PC-3 (cell line): Measurements from ENCODE around the gene GLYATL1B. TPM values are rescaled to one million over a fixed set of nuclear protein-coding genes. Genes with fewer than 3 reads are reported as not detected.

ENCODE experiments used
- ATAC-seq: fragments of 200-7000 bp; cut with Tn5 transposase; 2 replicates; pipeline ENCODE4 v1.9.1; 2020; ENCODE audit warnings: mild to moderate bottlenecking, moderate library complexity
- BruUV-seq: library from RNA; stranded (reverse); fragments of 400-500 nt; replicated peaks from 2 replicates; lab custom pipeline; 2021; lab: Mats Ljungman, UMichigan
- CTCF ChIA-PET: fragments of 300-600 bp; sonication (Branson Sonifier 250); formaldehyde crosslinking; loops from one replicate; lab custom pipeline; 2022; ENCODE audit warnings: antibody characterized with exemption; lab: Charles Lee
- POLR2A ChIA-PET: fragments of 300-600 bp; sonication (Branson Sonifier 250); formaldehyde crosslinking; loops from one replicate; lab custom pipeline; 2022; ENCODE audit warnings: antibody characterized with exemption; ENCODE audit not compliant: unreplicated experiment; lab: Charles Lee
- DNase-seq: peaks from one replicate; pipeline ENCODE4 v3.0.0-alpha.2; 2015
- H2AFZ ChIP-seq: fragments of 300-600 bp; sonication (generic); 2 replicates; pipeline ENCODE4 v1.6.0; 2016; ENCODE audit warnings: antibody characterized with exemption, low read length
- H3F3A ChIP-seq: fragments of 300-600 bp; sonication (generic); one replicate; pipeline ENCODE4 v1.6.0; 2017; ENCODE audit warnings: antibody characterized with exemption, low read length, control low read depth, mild to moderate bottlenecking; ENCODE audit not compliant: unreplicated experiment
- H3K27ac ChIP-seq: fragments of 300-600 bp; sonication (generic); 2 replicates; pipeline ENCODE4 v1.5.1; 2016; ENCODE audit warnings: mild to moderate bottlenecking, low read length
- H3K27me3 ChIP-seq: fragments of 300-600 bp; sonication (generic); 2 replicates; pipeline ENCODE4 v1.6.1; 2016; ENCODE audit warnings: low read length, mixed read lengths
- H3K36me3 ChIP-seq: fragments of 300-600 bp; sonication (generic); 2 replicates; pipeline ENCODE4 v1.6.1; 2016; ENCODE audit warnings: low read depth, mixed run types, low read length, mixed read lengths
- H3K4me1 ChIP-seq: fragments of 300-600 bp; sonication (generic); 2 replicates; pipeline ENCODE4 v1.5.1; 2016; ENCODE audit warnings: low read length; ENCODE audit not compliant: insufficient read depth
- H3K4me2 ChIP-seq: fragments of 300-600 bp; sonication (generic); 2 replicates; pipeline ENCODE4 v1.6.0; 2016; ENCODE audit warnings: low read length
- H3K4me3 ChIP-seq: fragments of 300-600 bp; sonication (generic); 2 replicates; pipeline ENCODE4 v1.5.1; 2016; ENCODE audit warnings: mild to moderate bottlenecking, low read length, mixed read lengths
- H3K79me2 ChIP-seq: fragments of 300-600 bp; sonication (generic); 2 replicates; pipeline ENCODE4 v1.6.1; 2017; ENCODE audit warnings: low read length, mixed read lengths
- H3K9ac ChIP-seq: fragments of 300-600 bp; sonication (generic); 2 replicates; pipeline ENCODE4 v1.6.0; 2016; ENCODE audit warnings: mild to moderate bottlenecking, low read length
- H3K9me2 ChIP-seq: fragments of 300-600 bp; sonication (generic); replicated peaks from 2 replicates; pipeline ENCODE4 v1.6.1; 2016; ENCODE audit warnings: mixed run types, low read length, mixed read lengths
- H3K9me3 ChIP-seq: fragments of 300-600 bp; sonication (generic); 2 replicates; pipeline ENCODE4 v1.6.1; 2016; ENCODE audit warnings: low read length, mixed read lengths
- H4K20me1 ChIP-seq: fragments of 300-600 bp; sonication (generic); 2 replicates; pipeline ENCODE4 v1.6.1; 2016; ENCODE audit warnings: low read length, mixed read lengths
- EZH2 ChIP-seq: fragments of 300-600 bp; sonication (generic); IDR thresholded peaks from one replicate; pipeline ENCODE4 v1.6.1; 2017; ENCODE audit warnings: antibody characterized with exemption, mild to moderate bottlenecking, low read length; ENCODE audit not compliant: unreplicated experiment
- EZH2phosphoT487 ChIP-seq: fragments of 300-600 bp; sonication (generic); IDR thresholded peaks from 2 replicates; pipeline ENCODE4 v1.6.1; 2018; ENCODE audit warnings: mild to moderate bottlenecking, antibody characterized with exemption, low read length, borderline replicate concordance
- intact Hi-C: fragments of 100-400 bp; cut with micrococcal nuclease; formaldehyde crosslinking; loops from 2 replicates; pipeline ENCODE4 v1.9.0; 2023
- total RNA-seq: library from RNA; depleted of rRNA; stranded (reverse); fragments of >200 nt; gene quantifications from 2 replicates; pipeline ENCODE4 v1.2.3, GENCODE V29; 2014
- TF ChIP-seq, protein P1 (sequence below): fragments of 300-600 bp; sonication (generic); conservative IDR thresholded peaks from 2 replicates; pipeline ENCODE4 v1.5.1; 2017; ENCODE audit warnings: antibody characterized with exemption, low read depth, mild to moderate bottlenecking, low read length

The GLYATL1B gene
- total RNA-seq, 1 experiment from 2014 or later = not detected

GRCh38 chr11:59114344-59114743 lies 28.2 kb downstream of the GLYATL1B start:
- POLR2A ChIA-PET = no interaction called here
- no peak overlapping the region for H3K9ac ChIP-seq
- intact Hi-C loops = no loop called here
- peaks cover 15% of the 10 kb centered on the region; the same call in 1 of the 2 replicates for H3K9me3 ChIP-seq
- TF ChIP-seq, protein P1, sequence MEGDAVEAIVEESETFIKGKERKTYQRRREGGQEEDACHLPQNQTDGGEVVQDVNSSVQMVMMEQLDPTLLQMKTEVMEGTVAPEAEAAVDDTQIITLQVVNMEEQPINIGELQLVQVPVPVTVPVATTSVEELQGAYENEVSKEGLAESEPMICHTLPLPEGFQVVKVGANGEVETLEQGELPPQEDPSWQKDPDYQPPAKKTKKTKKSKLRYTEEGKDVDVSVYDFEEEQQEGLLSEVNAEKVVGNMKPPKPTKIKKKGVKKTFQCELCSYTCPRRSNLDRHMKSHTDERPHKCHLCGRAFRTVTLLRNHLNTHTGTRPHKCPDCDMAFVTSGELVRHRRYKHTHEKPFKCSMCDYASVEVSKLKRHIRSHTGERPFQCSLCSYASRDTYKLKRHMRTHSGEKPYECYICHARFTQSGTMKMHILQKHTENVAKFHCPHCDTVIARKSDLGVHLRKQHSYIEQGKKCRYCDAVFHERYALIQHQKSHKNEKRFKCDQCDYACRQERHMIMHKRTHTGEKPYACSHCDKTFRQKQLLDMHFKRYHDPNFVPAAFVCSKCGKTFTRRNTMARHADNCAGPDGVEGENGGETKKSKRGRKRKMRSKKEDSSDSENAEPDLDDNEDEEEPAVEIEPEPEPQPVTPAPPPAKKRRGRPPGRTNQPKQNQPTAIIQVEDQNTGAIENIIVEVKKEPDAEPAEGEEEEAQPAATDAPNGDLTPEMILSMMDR = no peak
- TF ChIP-seq EZH2 = no peak
- TF ChIP-seq EZH2phosphoT487 = no peak
- no TSS peak for BruUV-seq
- H3K4me2 ChIP-seq = no peak overlapping the region
- no peaks in the 10 kb centered on the region for H3F3A ChIP-seq
- H3K4me1 ChIP-seq = 0 out of 2 replicates have a peak, but pooled peaks cover under 1% of the 10 kb centered on the region
- no peak overlapping the region for H3K27ac ChIP-seq
- no peaks in the 10 kb centered on the region for H4K20me1 ChIP-seq
- no peak overlapping the region for H3K4me3 ChIP-seq
- peaks cover 92% of the 10 kb centered on the region for H3K36me3 ChIP-seq
- DNase-seq (no peak), ATAC-seq (no peak)
- CTCF ChIA-PET = no interaction called here
- no peaks in the 10 kb centered on the region for H3K79me2 ChIP-seq
- H2AFZ ChIP-seq = no peak overlapping the region
- no peaks in the 10 kb centered on the region for H3K27me3 ChIP-seq
- H3K9me2 ChIP-seq = no peaks in the 10 kb centered on the region

- Histone ChIP-seq H3K36me3 (peaks cover 84% of the 10 kb centered on the region), H3K79me2 (no peaks in the 10 kb centered on the region), H3K9ac (no peak overlapping the region), H3K4me1 (no peaks in the 10 kb centered on the region), H3K27me3 (no peaks in the 10 kb centered on the region), H3F3A (no peaks in the 10 kb centered on the region), H4K20me1 (no peaks in the 10 kb centered on the region), H2AFZ (no peak overlapping the region), H3K9me2 (no peaks in the 10 kb centered on the region), H3K9me3 (peaks cover 15% of the 10 kb centered on the region; the same call in 1 of the 2 replicates), H3K4me3 (no peak overlapping the region), H3K27ac (no peak overlapping the region), H3K4me2 (no peak overlapping the region)
- BruUV-seq = no TSS peak
- intact Hi-C loops = no loop called here
- POLR2A ChIA-PET = no interaction called here
- CTCF ChIA-PET = no interaction called here
- ATAC-seq = no peak
- DNase-seq = no peak
- TF ChIP-seq EZH2 = no peak
- TF ChIP-seq, protein P1 = no peak
- TF ChIP-seq EZH2phosphoT487 = no peak
These were observed 29.4 kb downstream of the GLYATL1B start for GRCh38 chr11:59115553-59115952.

DNA sequence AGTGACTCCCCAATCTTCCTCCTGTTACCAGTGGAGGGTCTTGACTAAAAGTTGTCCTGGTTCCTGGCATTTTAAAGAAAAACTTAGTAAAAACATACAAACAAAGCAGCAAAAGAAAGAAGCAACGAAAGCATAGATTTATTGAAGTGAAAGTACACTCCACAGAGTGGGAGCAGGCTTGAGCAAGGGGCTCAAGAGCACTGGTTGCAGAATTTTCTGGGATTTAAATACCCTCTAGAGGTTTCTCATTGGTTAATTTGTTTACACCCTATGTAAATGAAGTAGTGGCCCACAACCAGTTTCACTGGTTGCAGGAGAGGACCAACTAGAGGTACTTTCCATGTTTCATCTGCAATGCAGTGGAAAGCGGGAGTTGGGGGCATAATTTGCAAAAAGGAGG lies 31.7 kb downstream of the GLYATL1B start:
- Histone ChIP-seq H3K4me2 (no peak overlapping the region), H2AFZ (no peak overlapping the region), H3K36me3 (peaks cover 74% of the 10 kb centered on the region), H3K4me1 (no peaks in the 10 kb centered on the region), H3K27ac (no peak overlapping the region), H3K4me3 (no peak overlapping the region), H3K79me2 (no peaks in the 10 kb centered on the region), H4K20me1 (no peaks in the 10 kb centered on the region), H3F3A (no peaks in the 10 kb centered on the region), H3K27me3 (no peaks in the 10 kb centered on the region), H3K9me2 (no peaks in the 10 kb centered on the region), H3K9ac (no peak overlapping the region), H3K9me3 (peaks cover 15% of the 10 kb centered on the region; the same call in 1 of the 2 replicates)
- intact Hi-C loops = no loop called here
- BruUV-seq = no TSS peak
- no peak for DNase-seq
- no peak for ATAC-seq
- ChIA-PET CTCF (no interaction called here), POLR2A (no interaction called here)
- TF ChIP-seq EZH2phosphoT487 = no peak
- TF ChIP-seq, protein P1 = no peak
- TF ChIP-seq EZH2 = no peak
